GM10248 (cell line): Measurements from ENCODE around the gene CHRNB1.

Source experiments
- CTCF ChIA-PET: fragments of 300-600 bp; sonication (Branson Sonifier 250); formaldehyde crosslinking; extraction: SDS; loops from one replicate; lab custom pipeline; 2021; ENCODE audit warnings: antibody characterized with exemption; lab: Yijun Ruan, JAX
- POLR2A ChIA-PET: fragments of 350-650 bp; sonication (Branson Sonifier 250); formaldehyde crosslinking; extraction: SDS; loops from one replicate; lab custom pipeline; 2020; ENCODE audit warnings: antibody characterized with exemption; lab: Yijun Ruan, JAX
- DNase-seq: peaks from one replicate; pipeline ENCODE4 v3.0.0; 2012; ENCODE audit errors: extremely low spot score
- TF ChIP-seq, protein P1 (sequence below): IDR thresholded peaks from 2 replicates; pipeline ENCODE4 v1.5.1; 2012; ENCODE audit warnings: mild to moderate bottlenecking, low read depth; ENCODE audit errors: extremely low read depth, missing control alignments, control extremely low read depth

The CHRNB1 gene

DNA sequence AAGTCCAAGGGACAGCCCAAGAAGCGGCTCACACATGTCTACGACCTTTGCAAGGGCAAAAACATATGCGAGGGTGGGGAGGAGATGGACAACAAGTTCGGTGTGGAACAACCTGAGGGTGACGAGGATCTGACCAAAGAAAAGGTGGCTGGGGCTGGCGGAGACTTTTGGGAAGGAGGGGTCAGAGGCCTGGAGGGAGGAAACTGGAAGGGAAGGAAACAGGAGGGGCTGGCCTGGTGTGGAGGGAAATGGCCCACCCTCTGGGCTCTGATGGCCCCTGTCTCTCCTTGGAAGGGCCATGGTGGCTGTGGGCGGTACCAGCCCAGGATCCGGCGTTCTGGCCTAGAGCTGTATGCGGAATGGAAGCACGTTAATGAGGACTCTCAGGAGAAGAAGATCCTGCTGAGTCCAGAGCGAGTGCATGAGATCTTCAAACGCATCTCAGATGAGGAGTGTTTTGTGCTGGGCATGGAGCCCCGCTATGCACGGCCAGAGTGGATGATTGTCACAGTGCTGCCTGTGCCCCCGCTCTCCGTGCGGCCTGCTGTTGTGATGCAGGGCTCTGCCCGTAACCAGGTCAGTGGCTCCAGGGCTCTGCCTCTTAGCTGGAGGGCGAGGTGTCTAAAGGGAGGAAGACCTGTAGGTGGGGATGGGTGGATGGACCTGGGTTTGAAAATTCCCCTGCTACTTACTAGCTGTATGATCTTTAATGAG is 51.8 kb downstream of the CHRNB1 start:
- no peak for DNase-seq
- POLR2A ChIA-PET, result interaction anchor here (1.0 kb wide), 1 partner anchor 9 kb away, joined by 3 read pairs; no protein-coding TSS in a partner anchor
- TF ChIP-seq, protein P1, sequence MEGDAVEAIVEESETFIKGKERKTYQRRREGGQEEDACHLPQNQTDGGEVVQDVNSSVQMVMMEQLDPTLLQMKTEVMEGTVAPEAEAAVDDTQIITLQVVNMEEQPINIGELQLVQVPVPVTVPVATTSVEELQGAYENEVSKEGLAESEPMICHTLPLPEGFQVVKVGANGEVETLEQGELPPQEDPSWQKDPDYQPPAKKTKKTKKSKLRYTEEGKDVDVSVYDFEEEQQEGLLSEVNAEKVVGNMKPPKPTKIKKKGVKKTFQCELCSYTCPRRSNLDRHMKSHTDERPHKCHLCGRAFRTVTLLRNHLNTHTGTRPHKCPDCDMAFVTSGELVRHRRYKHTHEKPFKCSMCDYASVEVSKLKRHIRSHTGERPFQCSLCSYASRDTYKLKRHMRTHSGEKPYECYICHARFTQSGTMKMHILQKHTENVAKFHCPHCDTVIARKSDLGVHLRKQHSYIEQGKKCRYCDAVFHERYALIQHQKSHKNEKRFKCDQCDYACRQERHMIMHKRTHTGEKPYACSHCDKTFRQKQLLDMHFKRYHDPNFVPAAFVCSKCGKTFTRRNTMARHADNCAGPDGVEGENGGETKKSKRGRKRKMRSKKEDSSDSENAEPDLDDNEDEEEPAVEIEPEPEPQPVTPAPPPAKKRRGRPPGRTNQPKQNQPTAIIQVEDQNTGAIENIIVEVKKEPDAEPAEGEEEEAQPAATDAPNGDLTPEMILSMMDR, result no peak
- CTCF ChIA-PET, result interaction anchor here (1.2 to 2.1 kb wide), 2 partner anchors 11 to 98 kb away, joined by 4 to 7 read pairs; no protein-coding TSS in a partner anchor

DNA sequence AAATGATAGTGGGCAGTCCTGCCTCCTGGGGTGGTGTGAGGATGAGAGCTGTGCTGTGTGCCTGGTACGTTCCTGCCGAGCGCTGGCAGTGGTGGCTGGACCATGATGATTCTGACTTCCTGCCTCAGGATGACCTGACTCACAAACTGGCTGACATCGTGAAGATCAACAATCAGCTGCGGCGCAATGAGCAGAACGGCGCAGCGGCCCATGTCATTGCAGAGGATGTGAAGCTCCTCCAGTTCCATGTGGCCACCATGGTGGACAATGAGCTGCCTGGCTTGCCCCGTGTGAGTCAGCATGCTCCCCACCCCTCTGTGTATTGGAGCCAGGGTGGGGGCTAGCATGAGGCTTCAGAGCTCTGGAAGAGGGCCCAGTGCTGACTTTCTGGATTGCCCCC is 52.4 kb downstream of the CHRNB1 start:
- TF ChIP-seq, protein P1, result no peak
- ChIA-PET POLR2A (interaction anchor here (1.0 kb wide), 1 partner anchor 10 kb away, joined by 3 read pairs; no protein-coding TSS in a partner anchor), CTCF (interaction anchor here (1.2 to 2.1 kb wide), 2 partner anchors 11 to 99 kb away, joined by 4 to 7 read pairs; no protein-coding TSS in a partner anchor)
- DNase-seq, result no peak

DNA sequence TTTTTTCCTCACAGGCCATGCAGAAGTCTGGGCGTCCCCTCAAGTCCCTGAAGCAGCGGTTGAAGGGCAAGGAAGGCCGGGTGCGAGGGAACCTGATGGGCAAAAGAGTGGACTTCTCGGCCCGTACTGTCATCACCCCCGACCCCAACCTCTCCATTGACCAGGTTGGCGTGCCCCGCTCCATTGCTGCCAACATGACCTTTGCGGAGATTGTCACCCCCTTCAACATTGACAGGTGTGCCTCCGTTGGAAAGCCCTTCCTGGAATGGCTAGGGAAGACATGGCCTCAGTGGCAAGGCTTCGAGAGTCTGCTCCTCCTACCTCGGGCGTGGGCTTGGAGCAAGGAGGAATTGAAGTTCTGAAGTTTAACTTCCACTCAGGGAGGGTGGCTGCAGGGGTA is 52.8 kb downstream of the CHRNB1 start:
- ChIA-PET CTCF (interaction anchor here (1.2 to 2.1 kb wide), 2 partner anchors 10 to 99 kb away, joined by 4 to 7 read pairs; no protein-coding TSS in a partner anchor), POLR2A (interaction anchor here (1.0 kb wide), 1 partner anchor 10 kb away, joined by 3 read pairs; no protein-coding TSS in a partner anchor)
- DNase-seq, result no peak
- TF ChIP-seq, protein P1, result no peak

DNA sequence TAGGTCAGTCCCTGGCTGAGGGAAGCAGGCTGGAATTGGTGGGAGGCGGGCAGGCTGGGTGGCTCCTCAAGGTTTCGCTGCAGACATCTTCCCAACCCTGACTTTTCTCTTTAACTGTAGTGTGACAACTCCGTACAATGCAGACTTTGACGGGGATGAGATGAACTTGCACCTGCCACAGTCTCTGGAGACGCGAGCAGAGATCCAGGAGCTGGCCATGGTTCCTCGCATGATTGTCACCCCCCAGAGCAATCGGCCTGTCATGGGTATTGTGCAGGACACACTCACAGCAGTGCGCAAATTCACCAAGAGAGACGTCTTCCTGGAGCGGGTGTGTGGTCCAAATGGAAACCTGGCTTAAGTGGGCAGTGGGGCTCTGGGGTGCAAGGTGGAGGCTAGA is 54.3 kb downstream of the CHRNB1 start:
- TF ChIP-seq, protein P1, result no peak
- CTCF ChIA-PET, result interaction anchor here (1.5 kb wide), 1 partner anchor 58 kb away, joined by 3 read pairs; no protein-coding TSS in a partner anchor
- no peak for DNase-seq
- POLR2A ChIA-PET, result interaction anchor here (0.7 kb wide), 1 partner anchor 13 kb away, joined by 5 read pairs; no protein-coding TSS in a partner anchor

GRCh38 chr17:7501729-7502128 is 56.9 kb downstream of the CHRNB1 start:
- TF ChIP-seq, protein P1, result no peak
- no peak for DNase-seq
- CTCF ChIA-PET, result interaction anchor here (3.1 kb wide), 1 partner anchor 12 kb away, joined by 18 read pairs; no protein-coding TSS in a partner anchor
- POLR2A ChIA-PET, result no interaction called here

DNA sequence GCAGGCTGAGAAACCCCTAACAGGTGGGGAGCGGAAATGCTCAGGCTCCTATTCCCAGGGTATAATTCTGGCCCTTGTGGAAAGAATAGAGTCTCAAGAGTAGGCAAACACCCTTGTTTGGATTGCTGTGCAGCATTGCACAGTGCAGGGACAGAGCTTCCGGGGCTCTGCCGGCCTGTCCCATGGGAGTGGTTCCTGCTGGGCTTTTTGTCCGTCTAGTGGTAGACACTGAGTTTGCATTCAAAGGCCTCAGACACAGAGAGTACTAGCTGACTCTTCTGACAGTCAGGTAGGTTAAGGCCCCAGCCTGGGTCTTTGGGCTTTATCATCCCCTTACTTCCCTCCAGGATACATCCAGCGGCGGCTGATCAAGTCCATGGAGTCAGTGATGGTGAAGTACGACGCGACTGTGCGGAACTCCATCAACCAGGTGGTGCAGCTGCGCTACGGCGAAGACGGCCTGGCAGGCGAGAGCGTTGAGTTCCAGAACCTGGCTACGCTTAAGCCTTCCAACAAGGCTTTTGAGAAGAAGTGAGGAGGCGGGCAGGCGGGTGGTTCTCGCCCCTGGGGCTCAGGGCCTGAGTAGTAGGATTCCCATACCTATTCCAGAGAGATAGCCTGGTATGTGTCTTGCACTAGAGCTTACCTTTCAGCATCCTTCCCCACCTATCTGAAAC is 57.4 kb downstream of the CHRNB1 start:
- ChIA-PET POLR2A (no interaction called here), CTCF (interaction anchor here (0.7 to 3.1 kb wide), 2 partner anchors 12 to 147 kb away, joined by 3 to 18 read pairs; no protein-coding TSS in a partner anchor)
- DNase-seq, result no peak

More for the DNA sequence above, 57.4 kb downstream of the CHRNB1 start:
- TF ChIP-seq, protein P1, result no peak
